RWPE1 (cell line): ENCODE measurements around the gene CDX2.

Experiments used
- CTCF ChIA-PET: fragments of 350-600 bp; sonication (Branson Sonifier 250); formaldehyde crosslinking; extraction: SDS; loops from one replicate; lab custom pipeline; 2021; lab: Yijun Ruan, JAX
- POLR2A ChIA-PET: fragments of 400-600 bp; formaldehyde crosslinking; extraction: SDS; loops from one replicate; lab custom pipeline; 2020; ENCODE audit warnings: antibody characterized with exemption; ENCODE audit not compliant: low non-redundant PET; lab: Yijun Ruan, JAX
- DNase-seq: peaks from one replicate; pipeline ENCODE4 v3.0.0; 2012; ENCODE audit warnings: low spot score
- H3K27ac ChIP-seq: fragments of 450-650 bp; 2 replicates; pipeline ENCODE4 v1.5.1; 2017
- TF ChIP-seq, protein P1 (sequence below): fragments of 450-650 bp; conservative IDR thresholded peaks from 2 replicates; pipeline ENCODE4 v1.5.1; 2017; ENCODE audit warnings: low read depth, mild to moderate bottlenecking

Gene CDX2

GRCh38 chr13:27988520-27988919 is 19.4 kb upstream of the CDX2 start, which contains the start of gene URAD:
TSS of gene URAD (minus strand) at chr13:27988693. CDS start at chr13:27988637, 56 bp downstream.
- no peak within 1 kb of the TSS for H3K27ac ChIP-seq
- ChIA-PET CTCF (interaction anchor here (0.6 to 1.0 kb wide), 5 partner anchors 27 to 627 kb away, joined by 3 to 5 read pairs (median 4); no protein-coding TSS in a partner anchor), POLR2A (no interaction called here)
- no peak for DNase-seq
- TF ChIP-seq, protein P1, sequence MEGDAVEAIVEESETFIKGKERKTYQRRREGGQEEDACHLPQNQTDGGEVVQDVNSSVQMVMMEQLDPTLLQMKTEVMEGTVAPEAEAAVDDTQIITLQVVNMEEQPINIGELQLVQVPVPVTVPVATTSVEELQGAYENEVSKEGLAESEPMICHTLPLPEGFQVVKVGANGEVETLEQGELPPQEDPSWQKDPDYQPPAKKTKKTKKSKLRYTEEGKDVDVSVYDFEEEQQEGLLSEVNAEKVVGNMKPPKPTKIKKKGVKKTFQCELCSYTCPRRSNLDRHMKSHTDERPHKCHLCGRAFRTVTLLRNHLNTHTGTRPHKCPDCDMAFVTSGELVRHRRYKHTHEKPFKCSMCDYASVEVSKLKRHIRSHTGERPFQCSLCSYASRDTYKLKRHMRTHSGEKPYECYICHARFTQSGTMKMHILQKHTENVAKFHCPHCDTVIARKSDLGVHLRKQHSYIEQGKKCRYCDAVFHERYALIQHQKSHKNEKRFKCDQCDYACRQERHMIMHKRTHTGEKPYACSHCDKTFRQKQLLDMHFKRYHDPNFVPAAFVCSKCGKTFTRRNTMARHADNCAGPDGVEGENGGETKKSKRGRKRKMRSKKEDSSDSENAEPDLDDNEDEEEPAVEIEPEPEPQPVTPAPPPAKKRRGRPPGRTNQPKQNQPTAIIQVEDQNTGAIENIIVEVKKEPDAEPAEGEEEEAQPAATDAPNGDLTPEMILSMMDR = no peak

DNA sequence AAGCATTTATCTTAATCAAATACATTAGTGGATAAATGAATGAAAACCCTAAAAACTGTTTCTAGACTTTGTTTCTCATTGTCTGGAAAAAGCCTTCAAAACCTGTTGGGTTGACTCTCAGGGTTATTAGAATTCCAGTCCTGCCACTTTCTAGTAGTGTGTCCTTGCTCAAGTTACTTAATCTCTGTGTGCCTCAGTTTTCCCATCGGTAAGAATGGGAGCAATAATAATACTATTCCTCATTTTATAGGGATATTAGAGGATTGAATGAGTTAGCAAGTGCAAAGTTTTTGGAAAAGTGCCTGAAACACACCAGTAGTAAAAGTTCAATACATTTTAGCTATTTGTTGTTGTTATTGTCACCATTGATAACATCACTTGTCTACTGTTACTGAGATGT is 16.5 kb upstream of the CDX2 start:
- no peak for DNase-seq
- CTCF ChIA-PET = interaction anchor here (0.7 to 3.1 kb wide), 3 partner anchors 117 to 610 kb away, joined by 4 to 24 read pairs (median 5); no protein-coding TSS in a partner anchor
- TF ChIP-seq, protein P1 = no peak
- H3K27ac ChIP-seq = no peak overlapping the region
- POLR2A ChIA-PET = no interaction called here

- TF ChIP-seq, protein P1 = no peak
- no peak for DNase-seq
- CTCF ChIA-PET = interaction anchor here (0.6 to 0.9 kb wide), 3 partner anchors 62 to 517 kb away, joined by 3 to 4 read pairs (median 4); no protein-coding TSS in a partner anchor
- POLR2A ChIA-PET = no interaction called here
- H3K27ac ChIP-seq = no peak overlapping the region
Observed at GRCh38 chr13:27982361-27982760, 13.2 kb upstream of the CDX2 start.

DNA sequence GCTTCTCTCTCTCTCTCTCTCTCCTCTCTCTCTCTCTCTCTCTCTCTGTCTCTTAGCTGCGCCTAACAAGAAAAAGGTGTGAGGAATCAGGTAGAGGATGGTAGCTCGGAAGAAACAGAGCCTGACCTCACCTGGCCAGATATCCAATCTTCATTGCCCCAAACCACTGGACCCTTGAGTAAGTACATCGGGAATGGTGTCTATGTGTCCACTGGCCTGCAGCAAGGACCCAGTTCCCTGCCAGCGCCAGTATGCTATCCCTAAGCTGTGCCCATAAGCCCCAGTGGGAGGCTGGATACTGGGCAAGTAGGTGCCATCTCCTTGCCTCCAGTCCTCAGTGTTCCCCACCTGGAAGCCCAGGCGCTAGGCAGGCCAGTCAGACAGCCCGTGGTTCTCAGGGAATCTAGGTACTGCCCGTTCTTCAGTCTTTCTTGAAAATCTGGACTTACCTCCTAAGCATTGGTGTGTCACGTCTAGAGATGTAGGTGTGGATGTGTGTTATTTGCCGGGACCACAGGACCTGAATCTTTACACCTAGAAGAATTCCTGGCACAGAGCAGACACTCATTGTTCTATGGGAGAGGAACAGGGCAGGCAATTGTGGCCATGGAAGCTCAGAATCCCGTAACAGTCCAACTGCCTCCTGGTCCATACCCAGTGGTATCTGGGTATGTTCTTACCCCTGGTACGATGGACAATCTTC is 12.0 kb upstream of the CDX2 start:
- H3K27ac ChIP-seq = no peak overlapping the region
- DNase-seq = no peak
- ChIA-PET CTCF (interaction anchor here (0.6 to 0.9 kb wide), 2 partner anchors 151 to 609 kb away, joined by 4 read pairs; no protein-coding TSS in a partner anchor), POLR2A (no interaction called here)
- TF ChIP-seq, protein P1 = no peak

DNA sequence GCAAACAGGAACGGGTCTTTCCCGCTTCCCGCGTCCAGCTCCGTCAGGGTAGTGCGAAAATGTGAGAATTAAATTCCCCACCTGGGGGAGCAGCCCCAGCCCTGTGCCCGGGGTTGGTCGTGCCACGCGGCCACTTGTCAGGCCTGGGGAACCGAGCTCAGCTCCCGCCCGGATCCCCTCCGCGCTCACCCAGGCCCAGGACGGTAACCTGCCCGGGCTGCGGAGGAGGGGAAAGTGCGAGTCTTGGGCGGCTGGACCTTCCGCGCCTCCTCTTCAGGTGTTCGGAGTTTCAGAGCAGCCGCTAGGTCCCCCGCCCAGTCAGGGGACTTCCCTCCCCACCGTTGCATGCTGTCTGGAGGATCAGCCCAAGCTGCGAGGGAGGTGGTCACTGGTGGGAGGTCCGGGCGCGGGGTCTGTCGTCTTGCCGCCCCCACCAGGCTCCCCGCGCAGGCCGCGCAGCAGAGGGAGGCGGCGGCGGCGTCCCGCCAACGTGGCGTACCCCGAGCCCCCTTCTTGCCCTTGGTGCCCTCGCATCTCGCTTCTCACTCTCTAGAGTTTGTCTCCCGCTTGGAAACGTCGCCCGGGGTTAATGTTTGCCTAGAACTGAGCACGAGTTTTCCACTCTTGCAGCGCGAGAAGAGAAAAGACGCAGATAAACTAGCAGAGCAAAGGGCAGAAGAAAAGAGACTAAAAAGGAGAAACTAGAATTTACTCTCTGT is 11.3 kb upstream of the CDX2 start:
- CTCF ChIA-PET = no interaction called here
- DNase-seq = no peak
- no peak overlapping the region for H3K27ac ChIP-seq
- POLR2A ChIA-PET = no interaction called here
- TF ChIP-seq, protein P1 = no peak

DNA sequence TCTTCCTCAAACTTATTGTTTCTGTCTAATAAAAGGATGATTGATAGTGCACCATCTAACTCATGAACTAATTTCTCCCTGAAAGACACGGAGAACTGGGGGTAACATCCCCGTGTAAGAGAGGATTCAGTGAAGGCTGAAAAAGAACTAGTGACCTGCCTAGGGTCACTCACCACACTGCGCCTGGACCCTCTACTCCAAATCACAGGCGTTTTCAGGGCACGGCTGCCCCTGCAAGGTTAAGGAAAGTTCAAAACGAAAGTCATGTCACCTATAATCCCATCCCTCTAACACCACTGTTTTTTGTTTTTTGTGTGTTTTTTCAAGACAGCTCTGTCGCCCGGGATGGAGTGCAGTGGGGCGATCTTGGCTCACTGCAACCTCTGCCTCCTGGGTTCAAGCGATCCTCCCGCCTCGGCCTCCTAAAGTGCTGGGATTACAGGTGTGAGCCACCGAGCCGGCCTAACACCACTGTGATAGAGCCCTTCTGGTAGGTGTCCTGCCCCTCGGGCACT is 10.7 kb upstream of the CDX2 start:
- CTCF ChIA-PET = no interaction called here
- TF ChIP-seq, protein P1 = no peak
- H3K27ac ChIP-seq = no peak overlapping the region
- POLR2A ChIA-PET = no interaction called here
- no peak for DNase-seq
